HG03139 (cell line): Measurements from ENCODE around the gene DMKN.

ENCODE experiments used
- ATAC-seq: cut with Tn5 transposase; IDR thresholded peaks from one replicate; pipeline ENCODE4 v1.9.1; 2021; ENCODE audit not compliant: unreplicated experiment

DMKN gene

DNA sequence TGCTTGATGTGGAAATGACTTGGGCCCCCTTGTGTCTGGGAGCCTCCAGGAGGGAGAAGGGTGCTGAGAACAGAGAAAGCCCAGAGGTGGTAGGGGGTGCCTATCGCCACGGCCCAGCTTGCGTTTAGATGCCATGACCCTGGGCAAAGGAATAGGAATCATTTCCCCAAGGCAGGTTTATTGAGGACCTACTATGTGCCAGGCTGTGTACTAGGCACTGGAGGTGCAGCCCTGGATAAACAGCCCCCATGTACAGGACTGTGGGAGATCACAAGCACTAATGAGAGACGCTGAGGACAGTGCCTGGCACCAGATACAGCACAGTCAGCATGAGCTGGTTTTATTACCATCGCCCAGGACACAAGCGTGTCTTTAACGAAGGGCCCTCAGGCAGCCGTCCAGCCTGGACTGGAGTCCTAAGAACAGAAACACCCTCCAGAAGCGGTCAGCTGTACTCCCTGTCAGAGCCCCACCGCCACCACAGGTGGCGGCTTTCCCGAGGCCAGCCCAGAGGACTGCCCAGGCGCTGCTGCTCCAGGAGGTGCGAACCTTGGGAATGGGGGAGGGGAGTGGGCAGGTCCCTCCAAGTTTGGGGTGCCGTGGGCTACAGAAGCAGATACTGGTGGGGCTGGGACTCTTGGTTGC is 36.6 kb upstream of the DMKN start:
- ATAC-seq, result no peak

DNA sequence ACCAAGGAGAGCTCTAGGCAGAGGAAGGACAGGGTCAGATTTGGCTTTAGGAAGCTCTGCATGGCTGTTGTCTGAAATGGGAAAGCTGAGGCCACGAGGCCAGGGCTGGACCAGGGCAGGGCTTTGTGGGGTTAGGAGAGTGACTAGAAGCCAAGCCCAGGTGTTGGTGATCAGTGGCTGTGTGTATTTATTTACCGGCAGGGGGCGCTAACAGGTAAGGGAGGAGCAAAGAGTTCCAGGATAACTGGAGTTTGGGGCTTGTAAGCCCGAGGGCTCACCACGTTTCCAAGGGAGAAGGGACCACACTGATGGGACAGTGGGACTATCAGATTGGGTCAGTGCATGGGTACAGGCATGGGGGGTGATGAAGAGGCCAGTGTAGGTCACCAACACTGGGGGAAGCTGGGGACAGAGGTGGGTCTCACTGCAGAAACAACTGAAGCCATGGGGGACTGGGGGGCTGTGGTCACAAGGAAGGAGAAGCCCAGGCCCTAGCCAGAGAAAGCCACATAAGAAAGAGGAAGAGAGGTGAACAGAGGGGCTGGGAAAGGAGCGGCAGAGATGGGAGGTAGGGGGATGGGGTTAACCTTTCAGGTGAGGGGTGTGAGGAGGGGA is 35.8 kb upstream of the DMKN start:
- ATAC-seq, result no peak

DNA sequence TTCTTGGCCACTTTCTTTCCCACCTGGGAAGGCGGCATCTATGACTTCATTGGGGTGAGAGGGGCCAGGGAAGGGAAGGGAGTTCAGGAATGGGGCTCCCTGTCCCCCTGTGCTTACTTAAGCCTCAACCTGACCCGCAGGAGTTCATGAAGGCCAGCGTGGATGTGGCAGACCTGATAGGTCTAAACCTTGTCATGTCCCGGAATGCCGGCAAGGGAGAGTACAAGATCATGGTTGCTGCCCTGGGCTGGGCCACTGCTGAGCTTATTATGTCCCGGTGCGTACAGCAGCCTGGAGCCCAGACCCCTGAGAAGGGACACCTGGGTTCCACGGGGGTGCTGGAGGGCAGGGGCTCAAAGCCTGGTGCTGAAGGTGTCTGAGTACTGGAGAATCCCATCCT is 33.1 kb upstream of the DMKN start:
- no peak for ATAC-seq

DNA sequence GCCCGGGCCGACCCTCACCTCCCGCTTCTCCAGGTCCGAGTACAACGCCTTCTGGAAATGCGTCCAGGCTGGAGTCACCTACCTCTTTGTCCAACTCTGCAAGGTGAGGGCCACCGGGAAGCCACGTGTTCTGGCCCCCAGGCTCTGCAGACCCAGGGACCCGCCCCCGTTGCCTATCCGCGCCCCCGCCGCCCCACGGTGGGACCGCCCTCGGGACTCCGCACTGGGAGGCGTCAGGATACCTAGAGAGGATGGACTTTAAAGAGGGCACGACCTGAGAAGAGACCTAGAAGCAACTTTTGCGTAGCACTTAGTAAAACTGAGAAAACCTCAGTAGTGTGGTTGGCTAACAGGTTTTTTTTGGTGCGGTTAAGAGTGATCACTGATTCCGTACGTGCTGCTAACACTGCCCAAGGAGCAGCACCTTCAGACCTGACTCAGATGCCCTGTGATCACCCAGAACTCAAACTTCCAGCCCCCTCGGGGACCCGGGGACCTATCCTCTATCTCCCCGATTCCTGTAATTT is 32.5 kb upstream of the DMKN start:
- ATAC-seq, result peak; percentile 28

DNA sequence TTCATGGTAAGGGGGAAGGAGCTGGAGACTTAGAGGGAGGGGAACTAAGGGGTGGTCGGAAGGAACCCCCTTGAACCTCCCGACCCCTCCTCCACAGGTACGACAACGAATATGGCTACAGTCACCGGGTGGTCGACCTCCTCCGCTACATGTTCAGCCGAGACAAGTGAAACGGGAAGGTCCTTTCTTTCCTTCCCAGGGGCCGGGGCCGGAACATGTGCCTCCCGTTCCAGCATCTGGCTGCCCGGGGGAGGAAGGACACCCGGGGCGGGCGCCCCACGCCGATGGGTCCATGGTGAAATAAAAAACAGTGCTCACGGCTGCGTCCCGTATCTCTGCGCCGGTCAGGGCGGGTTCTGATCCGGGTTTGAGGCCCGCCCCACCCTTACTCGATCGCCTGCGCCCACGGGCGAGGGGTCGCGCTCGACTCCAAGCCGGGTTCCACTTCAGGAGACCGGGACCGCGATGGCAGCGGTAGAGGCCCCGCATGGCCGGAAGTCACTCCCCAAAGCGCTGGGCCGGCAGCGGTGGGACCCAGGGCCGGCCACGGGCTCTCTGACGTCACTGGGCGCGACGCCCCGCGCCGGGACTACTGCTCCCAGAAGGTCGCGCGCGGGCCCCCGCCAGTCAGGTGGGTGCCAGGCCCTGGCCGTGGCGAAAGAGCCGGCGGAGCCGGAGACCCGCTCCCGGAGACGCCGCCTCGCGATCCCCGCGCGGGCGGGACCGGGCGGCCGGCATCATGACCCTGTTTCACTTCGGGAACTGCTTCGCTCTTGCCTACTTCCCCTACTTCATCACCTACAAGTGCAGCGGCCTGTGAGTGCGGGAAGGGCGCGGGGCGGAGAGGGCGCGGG is 31.8 kb upstream of the DMKN start, which contains the start of gene TMEM147:
TSS of gene TMEM147 (plus strand) at position 626 of the 854 bp plus-strand sequence. CDS start at position 740, 114 bp downstream.
- peak; percentile 68 for ATAC-seq

DNA sequence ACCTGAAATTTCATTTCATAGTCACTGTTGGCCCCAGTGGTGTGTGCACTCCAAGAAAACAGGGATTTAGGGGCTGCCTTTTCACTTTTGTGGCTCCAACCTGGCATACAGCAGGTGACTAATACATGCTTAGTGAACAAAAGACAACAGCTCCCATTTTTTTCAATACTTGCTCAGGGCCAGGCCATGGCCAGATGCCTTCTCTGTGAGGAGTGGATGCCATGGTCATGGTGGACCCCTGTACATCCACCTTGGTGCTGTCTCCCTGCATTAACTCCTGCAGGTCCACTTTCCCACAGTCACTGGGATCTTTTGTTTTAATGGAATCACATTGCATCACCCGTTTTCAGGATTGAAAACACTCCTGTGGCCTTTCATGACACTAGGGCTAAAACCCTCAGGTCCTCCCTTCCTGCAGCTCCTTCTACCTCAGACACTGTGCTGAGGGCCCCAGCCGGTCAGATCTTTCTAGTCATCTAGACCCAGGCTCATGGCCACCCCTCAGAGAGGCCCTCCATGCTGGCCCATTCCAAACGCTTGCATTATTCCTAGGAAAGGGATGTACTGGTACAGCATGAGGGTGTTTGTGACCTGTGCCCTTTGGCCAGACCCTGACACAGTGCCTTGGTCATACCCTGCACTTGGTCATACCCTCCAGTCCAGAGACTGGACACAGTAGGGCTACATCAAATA is 30.8 kb upstream of the DMKN start:
- no peak for ATAC-seq

DNA sequence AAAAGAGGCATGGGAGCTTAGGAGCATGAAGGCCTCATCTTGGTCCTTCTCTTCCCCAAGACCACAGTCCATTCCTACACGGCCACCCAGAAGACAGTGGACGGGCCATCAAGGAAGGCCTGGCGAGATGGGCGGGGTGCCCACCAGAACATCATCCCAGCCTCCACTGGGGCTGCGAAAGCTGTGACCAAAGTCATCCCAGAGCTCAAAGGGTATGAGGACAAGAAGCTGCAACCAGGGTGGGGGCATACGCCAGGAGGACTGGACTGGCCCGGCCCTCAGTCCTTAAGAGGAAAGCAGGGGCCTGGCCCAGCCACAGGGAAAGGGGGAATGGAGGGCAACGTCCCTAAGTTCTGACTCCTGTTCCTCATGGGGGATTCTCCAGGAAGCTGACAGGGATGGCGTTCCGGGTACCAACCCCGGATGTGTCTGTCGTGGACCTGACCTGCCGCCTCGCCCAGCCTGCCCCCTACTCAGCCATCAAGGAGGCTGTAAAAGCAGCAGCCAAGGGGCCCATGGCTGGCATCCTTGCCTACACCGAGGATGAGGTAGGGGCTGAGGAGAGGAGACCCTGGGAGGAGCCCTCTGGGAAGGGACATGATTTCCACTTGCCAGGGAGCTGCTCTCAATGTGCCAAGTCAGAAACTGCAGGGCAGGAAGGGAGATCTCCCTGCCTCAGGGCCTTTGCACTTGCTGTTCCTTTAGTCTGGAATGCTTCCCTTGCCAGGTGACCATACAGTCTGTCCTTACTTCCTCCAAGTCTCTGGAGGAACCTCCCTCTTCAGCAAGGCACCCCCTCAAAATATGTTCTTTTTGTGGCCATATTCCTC is 30.0 kb upstream of the DMKN start:
- no peak for ATAC-seq

DNA sequence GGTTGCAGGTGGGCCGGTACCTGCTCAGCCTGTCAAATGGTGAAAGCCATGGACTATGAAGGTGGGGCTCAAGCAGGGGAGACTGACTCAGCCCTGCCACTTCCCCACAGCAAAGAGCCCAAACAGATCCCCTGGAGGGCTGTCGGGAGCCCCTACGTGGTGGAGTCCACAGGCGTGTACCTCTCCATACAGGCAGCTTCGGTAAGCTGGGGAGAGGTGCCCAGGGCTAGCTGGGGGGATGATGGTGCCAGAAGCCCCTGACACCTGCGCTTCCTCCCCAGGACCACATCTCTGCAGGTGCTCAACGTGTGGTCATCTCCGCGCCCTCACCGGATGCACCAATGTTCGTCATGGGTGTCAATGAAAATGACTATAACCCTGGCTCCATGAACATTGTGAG is 28.8 kb upstream of the DMKN start:
- no peak for ATAC-seq

DNA sequence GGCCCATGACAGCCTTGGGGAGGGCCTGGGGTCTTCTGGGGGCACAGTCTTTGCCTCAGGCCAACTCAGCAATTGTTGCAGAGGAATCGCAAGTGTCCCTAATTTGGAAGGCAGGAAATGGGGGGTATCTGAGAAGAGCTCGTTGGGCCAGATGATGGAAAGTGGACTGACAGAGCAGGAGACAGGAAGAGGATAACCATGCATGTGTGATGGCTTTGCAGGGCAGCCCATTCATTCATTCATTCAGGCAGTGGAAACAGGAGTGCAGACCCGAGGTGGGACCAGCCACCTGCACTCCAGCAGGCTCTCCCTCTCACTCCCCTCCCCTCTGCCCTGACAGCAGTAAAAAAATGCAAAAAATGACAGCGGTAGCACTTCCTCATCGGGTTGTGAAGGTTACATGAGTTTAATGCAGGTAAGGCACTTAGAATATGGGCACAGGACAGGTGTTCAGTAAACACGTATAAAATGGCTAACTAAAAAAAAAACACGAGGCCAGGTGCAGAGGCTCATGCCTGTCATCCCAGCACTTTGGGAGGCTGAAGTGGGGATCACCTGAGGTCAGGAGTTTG is 27.0 kb upstream of the DMKN start:
- no peak for ATAC-seq

DNA sequence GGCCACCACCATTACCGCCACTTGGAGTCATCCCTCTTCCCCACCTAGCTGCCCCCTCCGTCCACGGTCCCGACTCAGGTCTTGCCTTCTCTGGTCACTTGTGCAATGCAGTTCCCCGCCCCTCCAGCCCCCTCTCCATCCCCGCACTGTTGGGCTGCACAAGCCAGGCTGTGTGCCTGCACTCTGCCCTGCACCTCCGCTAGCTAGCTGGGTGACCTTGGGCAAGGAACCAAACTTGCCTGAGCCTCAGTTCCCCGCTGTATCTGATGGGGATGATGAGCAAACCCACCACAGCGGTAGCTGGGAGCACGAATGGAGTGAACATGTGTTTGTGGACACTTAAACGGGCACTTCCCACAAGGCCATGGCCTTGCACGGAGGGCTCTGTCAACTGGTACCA is 26.4 kb upstream of the DMKN start:
- no peak for ATAC-seq

DNA sequence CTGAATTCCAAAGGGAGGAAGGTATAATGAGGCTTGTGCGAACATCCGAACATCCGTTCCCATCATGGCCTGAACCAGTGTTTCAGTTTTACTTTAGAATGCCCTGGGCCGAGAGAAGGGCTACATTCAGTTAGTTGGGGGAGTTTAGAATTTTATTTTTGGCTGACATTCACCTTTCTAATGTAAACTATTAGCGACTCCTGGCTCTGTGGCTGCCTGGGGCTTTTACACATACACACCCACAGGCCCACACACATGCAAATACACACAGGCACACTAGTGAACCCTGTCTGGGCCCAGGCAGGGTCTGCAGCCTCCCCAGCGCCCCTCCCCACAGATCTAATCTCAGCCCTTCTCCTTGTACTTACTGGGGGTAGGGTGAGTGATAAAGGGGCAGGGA is 25.9 kb upstream of the DMKN start:
- no peak for ATAC-seq

DNA sequence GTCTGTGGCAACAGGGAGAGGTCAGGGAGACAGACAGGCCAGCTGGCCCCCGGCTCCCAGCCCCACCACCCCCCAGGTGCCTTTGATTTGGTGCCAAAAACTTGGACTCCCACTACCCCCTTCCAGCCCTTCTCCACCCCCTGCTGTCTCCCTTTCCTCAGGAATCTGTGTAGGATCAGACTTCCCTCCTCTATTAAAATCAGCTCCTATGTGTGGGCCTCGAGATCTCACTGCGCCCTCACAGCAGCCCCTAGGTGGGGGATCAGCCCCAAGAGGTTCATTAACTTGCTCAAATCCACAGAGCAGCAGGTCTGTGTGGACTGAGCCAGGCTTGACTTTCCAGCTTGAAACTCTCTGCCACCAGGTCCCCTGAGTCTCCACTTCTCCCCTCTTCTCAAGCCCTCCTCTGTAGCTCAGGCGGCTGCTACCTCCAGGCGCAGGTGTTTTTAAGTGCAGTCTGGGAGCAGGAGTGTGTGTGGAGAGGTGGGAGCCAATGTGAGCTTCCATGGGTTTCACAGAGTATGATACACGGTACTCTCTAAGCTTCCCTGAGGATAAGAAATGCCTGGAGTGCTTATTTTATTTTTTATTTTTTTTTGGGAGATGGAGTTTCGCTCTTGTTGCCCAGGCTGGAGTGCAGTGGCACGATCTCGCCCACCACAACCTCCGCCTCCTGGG is 21.5 kb upstream of the DMKN start:
- ATAC-seq, result no peak

DNA sequence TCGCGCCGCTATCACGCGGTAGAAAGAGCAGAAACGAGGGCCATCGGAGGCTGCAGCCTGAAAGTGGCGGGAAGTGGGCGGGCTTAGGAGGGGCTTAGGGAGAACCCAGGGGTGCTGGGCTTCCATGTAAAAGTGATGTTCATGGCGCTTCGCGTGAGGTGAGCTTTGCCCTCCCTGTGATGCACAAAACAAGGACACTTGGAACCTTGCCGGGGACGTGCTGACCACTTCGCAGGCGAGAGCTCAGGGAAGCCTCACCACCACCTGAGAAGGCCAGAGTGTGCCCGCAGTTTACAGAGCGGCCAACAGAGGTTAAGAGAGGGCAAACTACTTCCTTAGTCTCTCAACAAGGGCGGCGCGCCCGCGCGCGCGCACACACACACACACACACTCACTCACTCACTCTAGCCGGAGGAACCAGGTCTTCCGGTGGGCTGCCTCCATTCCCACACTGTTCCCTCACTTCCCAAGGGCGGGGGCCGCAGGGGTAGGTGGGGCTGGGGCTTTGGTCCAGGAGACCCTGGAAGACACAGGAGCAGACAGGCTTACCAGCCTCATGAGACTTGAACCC is 20.5 kb upstream of the DMKN start:
- ATAC-seq, result no peak

DNA sequence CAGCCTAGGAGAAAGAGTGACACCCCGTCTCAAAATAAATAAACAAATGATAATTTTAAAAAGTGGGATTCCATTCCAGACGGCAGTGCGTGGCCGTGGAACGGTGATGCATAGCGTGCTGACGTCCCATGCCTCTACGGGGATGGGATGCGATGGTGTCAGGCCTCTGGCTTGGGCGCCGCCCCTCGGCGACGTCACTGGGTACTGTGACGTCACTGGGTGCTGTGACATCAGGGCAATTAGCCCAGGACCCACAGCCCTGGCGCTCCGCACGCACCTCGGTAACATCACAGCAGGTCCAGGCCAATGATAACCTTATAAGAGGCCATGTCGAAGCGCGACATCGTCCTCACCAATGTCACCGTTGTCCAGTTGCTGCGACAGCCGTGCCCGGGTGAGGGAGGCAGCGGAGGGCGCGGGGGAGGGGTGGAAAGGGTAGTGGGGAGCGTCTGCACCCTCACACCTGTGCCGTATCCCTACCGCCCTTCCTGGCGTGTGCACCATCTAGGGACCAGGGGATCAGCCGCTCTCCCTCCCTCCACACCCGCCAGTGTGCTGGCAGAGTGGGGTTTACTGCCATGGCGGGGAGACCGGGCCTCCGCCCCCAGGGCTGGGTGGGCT is 19.9 kb upstream of the DMKN start, which contains the start of gene GAPDHS:
TSS of gene GAPDHS (plus strand) at position 256 of the 621 bp plus-strand sequence. CDS start at position 328, 72 bp downstream.
- no peak for ATAC-seq

DNA sequence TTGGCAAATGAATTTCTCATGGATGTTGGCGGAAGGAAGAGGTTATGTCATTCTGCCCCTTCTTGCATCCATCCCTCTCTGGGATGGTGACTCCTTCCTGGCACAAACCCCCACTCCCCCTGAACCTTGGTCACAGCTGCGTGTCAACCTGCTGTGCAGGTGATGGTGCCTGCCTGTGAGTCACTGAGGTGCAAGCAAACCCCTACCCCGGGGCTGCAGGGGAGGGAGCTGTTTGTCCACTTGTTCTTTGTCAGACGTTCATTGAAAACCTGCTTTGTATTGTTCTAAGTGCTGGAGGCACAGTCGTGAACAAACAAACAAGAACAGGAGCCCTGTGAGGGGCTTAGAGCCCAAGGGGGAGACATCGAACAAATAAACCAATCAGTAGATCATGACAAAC is 17.8 kb upstream of the DMKN start:
- no peak for ATAC-seq

DNA sequence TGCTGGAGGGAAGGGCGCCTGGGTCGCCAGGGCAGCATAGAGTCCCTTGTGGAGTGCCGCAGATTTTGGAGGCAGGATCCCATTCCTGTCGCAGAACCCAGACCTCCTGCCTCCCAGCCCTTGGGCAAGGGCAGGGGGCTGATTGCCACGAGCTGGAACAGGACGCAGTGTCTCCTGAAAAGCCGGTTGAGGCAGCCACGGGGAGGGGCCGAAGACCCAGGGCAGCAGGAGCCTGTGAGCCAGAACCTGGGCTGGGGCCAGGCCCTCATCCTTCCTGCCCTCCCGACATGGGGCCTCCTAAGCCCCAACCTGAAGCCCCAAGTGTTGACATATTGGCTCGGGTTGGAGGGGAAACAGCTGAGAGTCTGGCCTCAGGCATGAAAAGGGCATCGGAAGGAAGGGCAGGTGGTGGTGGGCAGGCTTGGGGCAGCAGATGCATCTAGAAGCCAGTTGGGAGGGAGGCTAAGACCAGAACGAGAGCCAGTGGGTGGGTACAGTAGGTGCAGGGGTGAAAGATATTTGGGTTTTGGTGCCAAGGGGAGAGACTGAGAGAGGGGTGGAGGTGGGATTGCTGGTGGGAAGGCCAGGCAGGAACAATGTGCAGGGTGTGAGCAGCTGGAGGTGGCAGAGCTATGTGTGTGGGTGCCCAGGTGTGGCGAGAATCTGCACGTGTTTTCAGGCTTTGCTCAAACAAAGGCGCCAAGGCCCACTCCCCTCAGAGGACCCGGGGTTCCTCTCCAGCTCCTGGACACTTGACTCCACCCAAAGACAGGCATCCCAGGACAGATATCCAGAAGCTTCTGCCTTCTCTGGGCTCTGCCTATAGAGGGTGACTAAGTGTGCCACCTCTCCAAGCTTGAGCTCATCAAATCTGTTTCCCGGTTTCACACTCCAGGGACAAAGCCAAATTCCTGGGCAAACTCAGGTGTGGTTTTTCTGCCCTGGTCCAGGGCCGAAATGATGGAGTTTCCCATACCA is 16.1 kb upstream of the DMKN start:
- no peak for ATAC-seq
